Neuronal stem cell (in vitro differentiated cells): ENCODE measurements around the gene IRF3.

Experiments
- DNase-seq: peaks from one replicate; pipeline ENCODE4 v3.0.0-alpha.2; 2013; ENCODE audit warnings: low spot score
- H2AFZ ChIP-seq: one replicate; pipeline ENCODE4 v1.6.1; 2013; ENCODE audit warnings: mild to moderate bottlenecking, low read length, inconsistent platforms
- H2AK5ac ChIP-seq: 2 replicates; pipeline ENCODE4 v1.6.1; 2013; ENCODE audit warnings: low read depth, mild to moderate bottlenecking, inconsistent platforms, low read length, moderate library complexity, mixed read lengths
- H2BK120ac ChIP-seq: 2 replicates; pipeline ENCODE4 v1.6.1; 2013; ENCODE audit warnings: low read depth, mild to moderate bottlenecking, inconsistent platforms, low read length, moderate library complexity, mixed read lengths
- H2BK12ac ChIP-seq: one replicate; pipeline ENCODE4 v1.6.1; 2013; ENCODE audit warnings: low read length, inconsistent platforms
- H2BK15ac ChIP-seq: 2 replicates; pipeline ENCODE4 v1.6.1; 2013; ENCODE audit warnings: mild to moderate bottlenecking, low read length, inconsistent platforms, mixed read lengths
- H2BK5ac ChIP-seq: one replicate; pipeline ENCODE4 v1.6.1; 2013; ENCODE audit warnings: inconsistent platforms, mild to moderate bottlenecking, low read length, moderate library complexity
- H3K14ac ChIP-seq: one replicate; pipeline ENCODE4 v1.6.1; 2013; ENCODE audit warnings: low read length, inconsistent platforms
- H3K18ac ChIP-seq: 2 replicates; pipeline ENCODE4 v1.6.1; 2013; ENCODE audit warnings: low read length, inconsistent platforms
- H3K23ac ChIP-seq: 2 replicates; pipeline ENCODE4 v1.6.1; 2013; ENCODE audit warnings: low read depth, mild to moderate bottlenecking, mixed read lengths, low read length, inconsistent platforms; ENCODE audit not compliant: poor library complexity
- H3K27ac ChIP-seq: replicated peaks from 3 replicates; pipeline ENCODE4 v1.5.1; 2013; ENCODE audit warnings: low read length, inconsistent platforms
- H3K27me3 ChIP-seq, 3 experiments: 2 replicates each; pipeline ENCODE4 v1.6.1; 2013; ENCODE audit warnings: low read length in 3 of 3, mild to moderate bottlenecking in 2 of 3, inconsistent platforms in 1 of 3, low read depth in 1 of 3, mixed read lengths in 1 of 3, moderate library complexity in 1 of 3; ENCODE audit not compliant: control insufficient read depth in 3 of 3, insufficient read depth in 3 of 3
- H3K36me3 ChIP-seq, 2 donors: replicated peaks in 1 of 2; 2 replicates each; pipeline ENCODE4 v1.6.1; 2013; ENCODE audit warnings: low read length in 2 of 2; ENCODE audit not compliant: control insufficient read depth in 2 of 2, insufficient read depth in 2 of 2
- H3K4ac ChIP-seq: 2 replicates; pipeline ENCODE4 v1.6.1; 2013; ENCODE audit warnings: inconsistent platforms, mild to moderate bottlenecking, low read length, moderate library complexity
- H3K4me1 ChIP-seq, 2 donors: 1 replicate in 1 of 2; 2 replicates in 1 of 2; pipeline ENCODE4 v1.6.1; 2013; ENCODE audit warnings: low read length in 2 of 2, low read depth in 1 of 2; ENCODE audit not compliant: control insufficient read depth in 2 of 2, insufficient read depth in 1 of 2
- H3K4me2 ChIP-seq: one replicate; pipeline ENCODE4 v1.6.1; 2013; ENCODE audit warnings: mild to moderate bottlenecking, low read length, inconsistent platforms; ENCODE audit not compliant: insufficient read depth, poor library complexity, severe bottlenecking
- H3K4me3 ChIP-seq, 2 donors: 2 replicates each; pipeline ENCODE4 v1.5.1; 2013; ENCODE audit warnings: low read length in 2 of 2, mild to moderate bottlenecking in 2 of 2, inconsistent platforms in 1 of 2, moderate library complexity in 1 of 2
- H3K79me1 ChIP-seq: one replicate; pipeline ENCODE4 v1.6.1; 2013; ENCODE audit warnings: low read depth, mild to moderate bottlenecking, inconsistent platforms, low read length, moderate library complexity
- H3K9ac ChIP-seq: one replicate; pipeline ENCODE4 v1.6.1; 2013; ENCODE audit warnings: mild to moderate bottlenecking, low read depth, low read length, inconsistent platforms; ENCODE audit not compliant: poor library complexity
- H3K9me3 ChIP-seq, 2 donors: replicated peaks in 1 of 2; 2 replicates each; pipeline versions ENCODE3 to v1.6.1; 2013; ENCODE audit warnings: low read length in 2 of 2, mild to moderate bottlenecking in 2 of 2, inconsistent platforms in 1 of 2, low read depth in 1 of 2, mixed read lengths in 1 of 2, moderate library complexity in 1 of 2; ENCODE audit not compliant: control insufficient read depth in 2 of 2, insufficient read depth in 1 of 2
- H4K8ac ChIP-seq: one replicate; pipeline ENCODE4 v1.6.1; 2013; ENCODE audit warnings: low read depth, mild to moderate bottlenecking, inconsistent platforms, low read length, moderate library complexity
- H4K91ac ChIP-seq: one replicate; pipeline ENCODE4 v1.6.1; 2013; ENCODE audit warnings: low read length, low read depth, mild to moderate bottlenecking, inconsistent platforms; ENCODE audit not compliant: poor library complexity
- WGBS, 2 donors: extraction: QIAGEN DNeasy Blood & Tissue Kit; methylation state at CpG; one replicate each; pipeline ENCODE4 v1.1.7; 2013; ENCODE audit warnings: missing lambda C conversion rate in 2 of 2, mixed read lengths in 1 of 2; ENCODE audit not compliant: insufficient read length in 2 of 2, insufficient replicate concordance in 1 of 2; ENCODE audit errors: extremely low coverage in 2 of 2; 5-methylcytosine and 5-hydroxymethylcytosine counted together

IRF3 gene

DNA sequence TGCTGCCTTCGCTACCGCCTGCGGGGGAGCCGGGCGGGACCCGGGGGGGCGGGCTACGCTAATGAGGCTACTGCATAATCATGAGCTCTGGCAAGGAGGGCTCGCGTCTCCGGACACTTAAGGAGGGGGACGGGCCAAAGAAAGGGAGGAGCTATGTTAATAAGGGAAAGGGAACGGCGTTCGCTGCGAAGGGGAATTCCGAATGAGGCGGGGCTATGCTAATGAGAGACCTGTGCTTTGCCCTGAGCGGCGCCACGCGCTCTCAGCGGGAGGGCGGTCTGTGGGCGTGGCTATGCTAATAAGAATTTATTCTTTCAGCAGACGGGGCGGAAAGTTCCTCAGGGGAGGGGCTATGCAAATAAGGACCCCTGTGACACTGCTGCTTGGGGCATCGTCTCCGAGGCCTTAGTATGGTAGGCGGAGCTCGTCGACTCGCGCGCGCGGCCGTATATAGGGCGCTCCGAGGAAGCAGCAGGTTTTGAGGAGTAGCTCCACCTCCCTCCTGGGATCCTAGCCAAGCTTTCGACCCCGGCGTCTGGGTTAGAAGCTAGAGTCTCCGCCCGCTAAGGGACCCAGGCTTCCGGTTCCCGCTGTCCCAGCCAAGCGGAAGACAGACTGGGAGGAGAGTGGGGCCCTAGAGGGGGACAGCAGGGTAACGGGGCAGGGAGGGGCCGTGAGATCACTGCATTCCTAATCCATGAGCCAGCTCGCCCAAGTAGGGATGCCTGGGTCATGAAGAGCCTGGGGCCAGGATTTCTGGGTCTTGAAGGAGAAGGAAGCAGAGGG lies 25.4 kb downstream of the IRF3 start, which contains the start of gene RRAS:
Gene RRAS (minus strand): TSS at position 31 of the 786 bp plus-strand sequence. CDS start 45 bp downstream, outside the sequence.
- Histone ChIP-seq H3K23ac (peak within 1 kb of the TSS; percentile 36), H2BK15ac (peak within 1 kb of the TSS; percentile 93), H3K27me3 (no peaks in the 10 kb centered on the region), H2AK5ac (peak within 1 kb of the TSS; percentile 92), H3K18ac (peak within 1 kb of the TSS; percentile 94), H4K91ac (no peak within 1 kb of the TSS), H4K8ac (no peak within 1 kb of the TSS), H3K4me2 (peak within 1 kb of the TSS; percentile 94), H3K36me3 (peaks cover 8 to 16% of the 10 kb centered on the region in 2 donors), H2BK12ac (no peak within 1 kb of the TSS), H2AFZ (peak within 1 kb of the TSS; percentile 79), H3K79me1 (peaks cover 16% of the 10 kb centered on the region), H3K4ac (peak within 1 kb of the TSS; percentile 86), H3K27ac (peak within 1 kb of the TSS; percentile 98), H2BK5ac (peak within 1 kb of the TSS; percentile 99), H3K14ac (no peak within 1 kb of the TSS), H3K9ac (no peak within 1 kb of the TSS), H3K4me3 (peak within 1 kb of the TSS; percentile 74 to 93), H3K4me1 (peaks cover 23 to 43% of the 10 kb centered on the region in 2 donors), H2BK120ac (peak within 1 kb of the TSS; percentile 85), H3K9me3 (no peaks in the 10 kb centered on the region)
- no CpG with 5 or more reads among the region's 51 CpGs for WGBS, 2 donors
- DNase-seq = peak; percentile 100

DNA sequence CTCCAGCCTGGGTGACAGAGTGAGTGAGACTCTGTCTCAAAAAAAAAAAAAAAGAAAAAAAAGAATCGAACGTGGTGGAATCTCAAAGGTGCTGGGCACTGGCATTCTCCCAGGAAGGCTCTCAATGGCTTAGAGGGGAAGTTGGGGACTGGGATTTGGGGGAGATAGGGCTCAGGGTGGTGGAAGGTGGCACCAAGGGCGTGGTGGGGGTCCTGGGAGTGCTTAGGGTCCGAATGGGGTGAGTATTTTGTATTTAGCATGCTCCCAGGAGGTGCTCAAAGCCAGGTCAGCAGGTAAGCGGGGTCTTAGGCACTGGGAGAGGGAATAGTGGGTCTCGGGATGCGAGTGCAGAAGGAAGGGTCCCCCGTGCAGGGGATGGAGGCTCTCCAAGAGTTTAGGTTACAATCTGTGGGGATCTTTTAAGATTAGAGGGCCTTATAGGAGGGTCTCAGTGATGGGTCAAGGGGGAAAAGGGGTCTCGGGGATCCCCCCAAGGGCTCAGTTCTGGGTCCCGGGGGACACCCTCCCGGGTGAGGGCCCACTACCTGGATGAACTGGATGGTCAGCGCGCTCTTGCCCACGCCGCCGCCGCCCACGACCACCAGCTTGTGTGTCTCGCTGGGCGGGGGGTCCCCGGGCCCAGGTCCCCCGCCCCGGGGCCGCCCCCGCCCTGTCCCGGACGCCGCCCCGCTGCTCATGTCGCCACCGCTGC lies 26.1 kb downstream of the IRF3 start:
- no peak overlapping the region for H4K91ac ChIP-seq

DNA sequence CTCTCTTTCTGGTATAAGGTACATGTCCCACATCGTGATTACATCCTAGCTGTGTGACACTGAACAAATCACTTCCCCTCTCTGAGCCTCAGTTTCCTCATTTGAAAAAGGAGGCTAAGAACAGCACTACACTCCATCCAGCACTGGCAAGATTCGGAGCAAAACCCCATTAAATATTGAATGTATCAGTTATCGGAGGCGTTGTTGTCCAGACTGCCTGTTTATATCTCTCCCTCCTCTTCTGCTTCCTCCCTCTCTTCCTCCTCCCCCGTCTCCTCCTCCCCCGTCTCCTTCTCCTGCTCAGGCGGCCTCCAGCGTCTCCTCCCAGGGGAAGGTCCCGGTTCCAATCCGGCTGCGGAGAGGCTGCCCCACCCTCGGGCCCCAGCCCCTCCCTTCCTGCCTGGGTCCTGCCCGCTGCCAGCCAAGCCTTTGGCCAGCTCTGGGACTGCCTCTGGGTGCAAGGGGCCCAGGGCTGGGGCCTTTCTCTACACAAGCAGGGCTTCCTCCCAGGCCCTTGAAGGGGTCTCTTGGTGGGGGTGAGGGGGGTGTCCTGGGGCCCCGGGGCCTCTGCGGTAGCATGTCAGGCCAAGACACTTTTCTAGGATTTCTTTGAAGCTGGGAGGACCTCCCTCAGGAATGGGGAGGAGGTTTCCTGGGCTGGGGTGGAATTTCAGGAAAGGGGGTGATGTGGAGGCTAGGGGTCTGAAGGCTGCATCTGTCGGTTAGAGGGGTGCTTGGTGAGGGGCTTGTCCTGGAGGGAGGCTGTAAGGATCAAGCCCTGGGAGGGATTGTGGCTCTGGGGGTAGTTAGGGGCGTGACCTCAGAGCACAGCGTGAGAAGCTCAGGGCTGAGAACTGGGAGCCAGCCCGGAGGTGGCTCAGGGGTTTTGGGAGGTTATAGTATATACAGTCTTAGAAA lies 27.6 kb downstream of the IRF3 start:
- H2BK120ac ChIP-seq = peak overlapping the region; percentile 18
- H3K14ac ChIP-seq = no peak overlapping the region
- peak overlapping the region; percentile 37 for H3K4me2 ChIP-seq
- no peak overlapping the region for H4K91ac ChIP-seq
- H3K4me3 ChIP-seq = peak overlapping the region in 1 of 2 donors; percentile 59
- H3K27me3 ChIP-seq = no peaks in the 10 kb centered on the region
- H2BK12ac ChIP-seq = no peak overlapping the region
- peak overlapping the region; percentile 53 for H2BK5ac ChIP-seq
- H3K4me1 ChIP-seq = peaks cover 23 to 40% of the 10 kb centered on the region in 2 donors
- no peak overlapping the region for H3K4ac ChIP-seq
- peak overlapping the region; percentile 94 for H2BK15ac ChIP-seq
- H4K8ac ChIP-seq = no peak overlapping the region
- DNase-seq = no peak
- no peak overlapping the region for H3K23ac ChIP-seq
- peak overlapping the region; percentile 46 for H3K27ac ChIP-seq
- peak overlapping the region; percentile 63 for H2AK5ac ChIP-seq
- H2AFZ ChIP-seq = peak overlapping the region; percentile 45
- WGBS, 2 donors = no CpG with 5 or more reads among the region's 19 CpGs
- no peaks in the 10 kb centered on the region for H3K9me3 ChIP-seq
- no peaks in the 10 kb centered on the region for H3K36me3 ChIP-seq
- H3K9ac ChIP-seq = peak overlapping the region; percentile 50
- peak overlapping the region; percentile 91 for H3K18ac ChIP-seq
- no peaks in the 10 kb centered on the region for H3K79me1 ChIP-seq

More for the DNA sequence above, 26.1 kb downstream of the IRF3 start:
- H3K18ac ChIP-seq = peak overlapping the region; percentile 78
- peaks cover 9% of the 10 kb centered on the region for H3K79me1 ChIP-seq
- no peaks in the 10 kb centered on the region for H3K9me3 ChIP-seq
- H3K4me2 ChIP-seq = peak overlapping the region; percentile 56
- DNase-seq = peak; percentile 33
- H2BK120ac ChIP-seq = no peak overlapping the region
- no peak overlapping the region for H3K23ac ChIP-seq
- H2BK15ac ChIP-seq = no peak overlapping the region
- no CpG with 5 or more reads among the region's 31 CpGs for WGBS, 2 donors
- H3K27me3 ChIP-seq = no peaks in the 10 kb centered on the region
- H3K4me3 ChIP-seq = peak overlapping the region; percentile 33 to 74
- no peak overlapping the region for H3K14ac ChIP-seq
- H2AK5ac ChIP-seq = no peak overlapping the region
- H3K4me1 ChIP-seq = peaks cover 23 to 43% of the 10 kb centered on the region in 2 donors
- H3K9ac ChIP-seq = no peak overlapping the region
- H2AFZ ChIP-seq = peak overlapping the region; percentile 58
- H2BK5ac ChIP-seq = no peak overlapping the region
- H3K27ac ChIP-seq = no peak overlapping the region
- H4K8ac ChIP-seq = no peak overlapping the region
- H3K36me3 ChIP-seq = peaks cover 3 to 8% of the 10 kb centered on the region in 2 donors
- no peak overlapping the region for H3K4ac ChIP-seq
- no peak overlapping the region for H2BK12ac ChIP-seq
